ENCODE data around the gene GRIP1.

- TF ChIP-seq CTCF (IDR thresholded peaks at IDR 0.05) (no peak), EP300 (IDR thresholded peaks at IDR 0.05) (no peak), POLR2A (IDR thresholded peaks at IDR 0.05) (no peak), POLR2AphosphoS5 (IDR thresholded peaks at IDR 0.05) (no peak)
Measured at GRCh38 chr12:66371982-66372381, 306.9 kb downstream of the GRIP1 start.
